ENCODE data around the gene PRXL2C.
"Not testable (repeated sequence)": the region's sequence is repeated elsewhere in the genome, so short reads cannot be mapped to it uniquely, and the experiment has no call there.

Gene PRXL2C

DNA sequence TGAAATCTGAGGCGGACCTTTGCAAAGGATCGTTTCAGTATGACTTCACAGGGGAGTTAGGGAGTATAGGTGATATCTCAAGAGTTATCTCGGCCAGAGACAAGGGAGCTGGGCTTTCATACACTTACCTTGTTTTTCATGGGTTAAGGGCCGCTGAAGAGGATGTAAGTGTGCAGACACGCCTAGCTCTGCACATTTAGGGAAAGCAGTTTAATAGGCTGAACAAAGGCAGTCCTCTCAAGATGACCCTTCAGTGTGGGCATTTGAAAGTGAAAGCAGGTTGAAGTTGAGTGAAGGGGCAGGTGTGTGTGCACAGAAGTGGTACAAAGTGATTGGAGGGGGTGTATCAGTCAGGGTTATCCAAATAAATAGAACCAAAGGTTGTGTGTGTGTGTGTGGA lies 33.1 kb upstream of the PRXL2C start:
- H3K4me1 ChIP-seq (ENCODE audit: low read length) = no peaks in the 10 kb centered on the region
- no peak overlapping the region for H2AFZ ChIP-seq (ENCODE audit: low read depth, low read length)
- no peak overlapping the region for H3K4me3 ChIP-seq (ENCODE audit: low read length)
- H3K4me2 ChIP-seq (ENCODE audit: low read length) = no peak overlapping the region
- H3K9ac ChIP-seq (ENCODE audit: low read length) = no peak overlapping the region
- no peaks in the 10 kb centered on the region for H3K36me3 ChIP-seq (replicated peaks; ENCODE audit: low read depth, low read length)
- H4K20me1 ChIP-seq (ENCODE audit: insufficient read depth, low read length) = no peaks in the 10 kb centered on the region
- TF ChIP-seq EZH2phosphoT487 (IDR thresholded peaks at IDR 0.05; ENCODE audit: low read depth) = no peak
- TF ChIP-seq, protein P1, sequence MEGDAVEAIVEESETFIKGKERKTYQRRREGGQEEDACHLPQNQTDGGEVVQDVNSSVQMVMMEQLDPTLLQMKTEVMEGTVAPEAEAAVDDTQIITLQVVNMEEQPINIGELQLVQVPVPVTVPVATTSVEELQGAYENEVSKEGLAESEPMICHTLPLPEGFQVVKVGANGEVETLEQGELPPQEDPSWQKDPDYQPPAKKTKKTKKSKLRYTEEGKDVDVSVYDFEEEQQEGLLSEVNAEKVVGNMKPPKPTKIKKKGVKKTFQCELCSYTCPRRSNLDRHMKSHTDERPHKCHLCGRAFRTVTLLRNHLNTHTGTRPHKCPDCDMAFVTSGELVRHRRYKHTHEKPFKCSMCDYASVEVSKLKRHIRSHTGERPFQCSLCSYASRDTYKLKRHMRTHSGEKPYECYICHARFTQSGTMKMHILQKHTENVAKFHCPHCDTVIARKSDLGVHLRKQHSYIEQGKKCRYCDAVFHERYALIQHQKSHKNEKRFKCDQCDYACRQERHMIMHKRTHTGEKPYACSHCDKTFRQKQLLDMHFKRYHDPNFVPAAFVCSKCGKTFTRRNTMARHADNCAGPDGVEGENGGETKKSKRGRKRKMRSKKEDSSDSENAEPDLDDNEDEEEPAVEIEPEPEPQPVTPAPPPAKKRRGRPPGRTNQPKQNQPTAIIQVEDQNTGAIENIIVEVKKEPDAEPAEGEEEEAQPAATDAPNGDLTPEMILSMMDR (IDR thresholded peaks at IDR 0.05; ENCODE audit: low read depth, low read length) = no peak
- no peak overlapping the region for H3K27ac ChIP-seq (ENCODE audit: low read length)
- H3K27me3 ChIP-seq (ENCODE audit: low read depth, low read length) = no peaks in the 10 kb centered on the region
- H3K9me3 ChIP-seq (ENCODE audit: insufficient read depth, low read length) = no peaks in the 10 kb centered on the region
- H3K79me2 ChIP-seq (ENCODE audit: low read length) = no peaks in the 10 kb centered on the region

DNA sequence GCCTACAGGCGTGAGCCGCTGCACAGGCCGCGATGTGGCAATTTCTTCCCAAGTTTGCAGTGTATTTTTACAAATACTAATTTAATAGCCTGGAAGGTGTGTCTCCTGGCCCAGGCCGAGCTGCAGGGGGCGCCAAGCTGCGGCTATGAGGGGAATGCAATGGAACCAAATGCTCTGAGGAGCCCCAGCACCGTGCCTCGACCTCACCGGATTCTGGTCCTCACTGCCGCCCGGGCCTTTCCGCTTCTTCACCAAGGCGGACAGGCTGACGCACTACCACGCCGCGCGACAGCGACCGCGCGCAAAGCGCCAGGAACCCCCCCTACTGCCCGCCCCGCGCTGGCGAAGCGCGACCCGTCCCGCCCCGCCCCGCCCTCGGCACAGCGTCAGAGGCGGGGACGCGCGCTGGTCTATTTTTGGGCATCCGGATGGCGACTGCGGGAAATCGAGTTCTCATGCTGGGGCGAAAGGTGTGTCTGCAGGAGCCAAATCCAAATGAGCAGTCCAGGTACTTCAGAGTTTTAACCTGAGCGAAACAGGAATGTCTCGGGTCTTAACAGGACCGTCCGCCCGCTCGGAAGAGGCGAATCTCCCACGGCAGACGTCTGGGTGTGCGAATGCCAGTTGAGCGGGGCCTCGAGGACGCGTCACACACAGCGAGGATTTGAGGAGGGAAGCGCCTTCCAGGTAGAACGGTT lies 31.7 kb upstream of the PRXL2C start:
- no peak for TF ChIP-seq EZH2phosphoT487 (IDR thresholded peaks at IDR 0.05; ENCODE audit: low read depth)
- TF ChIP-seq, protein P1 (IDR thresholded peaks at IDR 0.05; ENCODE audit: low read depth, low read length) = no peak
- no peaks in the 10 kb centered on the region for H3K79me2 ChIP-seq (ENCODE audit: low read length)
- H3K4me2 ChIP-seq (ENCODE audit: low read length) = no peak overlapping the region
- no peaks in the 10 kb centered on the region for H3K4me1 ChIP-seq (ENCODE audit: low read length)
- H2AFZ ChIP-seq (ENCODE audit: low read depth, low read length) = no peak overlapping the region
- H4K20me1 ChIP-seq (ENCODE audit: insufficient read depth, low read length) = no peaks in the 10 kb centered on the region
- H3K9ac ChIP-seq (ENCODE audit: low read length) = no peak overlapping the region
- H3K27me3 ChIP-seq (ENCODE audit: low read depth, low read length) = no peaks in the 10 kb centered on the region
- H3K36me3 ChIP-seq (replicated peaks; ENCODE audit: low read depth, low read length) = no peaks in the 10 kb centered on the region
- H3K9me3 ChIP-seq (ENCODE audit: insufficient read depth, low read length) = no peaks in the 10 kb centered on the region
- no peak overlapping the region for H3K4me3 ChIP-seq (ENCODE audit: low read length)
- no peak overlapping the region for H3K27ac ChIP-seq (ENCODE audit: low read length)

DNA sequence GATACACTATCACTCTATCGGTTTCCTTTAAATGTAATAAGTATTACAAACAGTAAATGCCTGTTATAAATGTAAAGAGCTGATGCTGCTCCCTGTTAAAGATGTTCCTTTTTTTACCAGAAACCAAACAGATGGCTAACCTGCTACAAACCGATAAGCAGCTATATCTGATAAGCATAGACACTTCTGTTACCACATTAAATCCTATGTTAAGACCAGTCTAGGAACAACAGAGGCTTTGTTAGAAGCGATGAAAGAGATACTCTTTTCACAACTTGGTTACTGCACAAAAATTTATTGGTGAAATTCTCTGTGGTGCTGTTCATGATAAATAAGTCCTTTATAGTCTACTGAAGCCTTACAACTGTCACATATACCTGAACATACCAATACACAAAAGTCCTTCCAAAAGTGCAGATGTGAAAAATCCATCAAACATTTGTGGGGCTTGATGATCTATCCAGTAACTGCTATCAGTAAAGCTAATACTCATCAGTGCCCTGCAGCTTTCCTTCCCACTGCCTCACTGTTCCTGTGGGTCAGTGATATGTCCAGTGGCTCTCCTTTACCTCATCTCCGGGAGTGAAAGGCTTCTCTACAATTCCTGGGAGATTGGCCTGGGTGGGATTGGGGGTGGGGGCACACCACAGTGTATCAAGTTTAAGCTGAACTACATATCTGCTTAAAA lies 25.8 kb upstream of the PRXL2C start:
- H3K4me1 ChIP-seq (ENCODE audit: low read length) = no peaks in the 10 kb centered on the region
- TF ChIP-seq EZH2phosphoT487 (IDR thresholded peaks at IDR 0.05; ENCODE audit: low read depth) = no peak
- TF ChIP-seq, protein P1 (IDR thresholded peaks at IDR 0.05; ENCODE audit: low read depth, low read length) = no peak
- no peaks in the 10 kb centered on the region for H3K36me3 ChIP-seq (replicated peaks; ENCODE audit: low read depth, low read length)
- no peaks in the 10 kb centered on the region for H3K79me2 ChIP-seq (ENCODE audit: low read length)
- no peak overlapping the region for H3K4me2 ChIP-seq (ENCODE audit: low read length)
- H2AFZ ChIP-seq (ENCODE audit: low read depth, low read length) = no peak overlapping the region
- no peak overlapping the region for H3K4me3 ChIP-seq (ENCODE audit: low read length)
- no peaks in the 10 kb centered on the region for H3K27me3 ChIP-seq (ENCODE audit: low read depth, low read length)
- H4K20me1 ChIP-seq (ENCODE audit: insufficient read depth, low read length) = no peaks in the 10 kb centered on the region
- H3K9ac ChIP-seq (ENCODE audit: low read length) = no peak overlapping the region
- H3K9me3 ChIP-seq (ENCODE audit: insufficient read depth, low read length) = no peaks in the 10 kb centered on the region
- H3K27ac ChIP-seq (ENCODE audit: low read length) = no peak overlapping the region

DNA sequence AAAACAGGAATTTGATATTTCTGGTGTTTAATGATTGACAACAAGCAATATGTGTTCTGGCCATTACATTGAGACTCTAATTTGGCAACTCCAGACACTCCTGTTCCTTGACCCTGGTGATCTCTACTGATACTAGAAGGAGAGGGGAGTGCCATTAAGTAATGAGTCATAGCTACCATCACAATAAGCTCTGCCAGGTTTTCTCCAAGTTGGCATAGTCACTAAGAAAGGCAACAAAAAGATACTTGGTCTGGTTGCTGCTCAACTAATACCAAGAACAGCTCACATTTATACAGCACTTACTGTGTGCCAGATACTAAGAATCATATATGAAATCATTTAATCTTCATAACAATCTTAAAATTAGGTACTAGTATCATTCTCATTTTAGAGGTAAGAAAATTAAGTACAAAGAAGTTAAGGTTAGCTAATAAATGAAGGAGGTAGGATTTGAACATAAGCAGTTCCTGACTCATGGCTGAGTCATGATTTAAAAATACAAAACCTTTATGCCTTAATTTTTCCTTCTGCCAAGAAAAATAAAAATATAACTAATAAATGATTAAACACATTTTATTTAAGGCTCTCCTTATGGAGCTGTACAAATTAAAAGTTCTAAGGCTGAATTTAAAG lies 19.9 kb upstream of the PRXL2C start:
- H2AFZ ChIP-seq (ENCODE audit: low read depth, low read length) = no peak overlapping the region
- no peak overlapping the region for H3K4me3 ChIP-seq (ENCODE audit: low read length)
- H3K79me2 ChIP-seq (ENCODE audit: low read length) = no peaks in the 10 kb centered on the region
- H3K4me2 ChIP-seq (ENCODE audit: low read length) = no peak overlapping the region
- TF ChIP-seq, protein P1 (IDR thresholded peaks at IDR 0.05; ENCODE audit: low read depth, low read length) = no peak
- no peak for TF ChIP-seq EZH2phosphoT487 (IDR thresholded peaks at IDR 0.05; ENCODE audit: low read depth)
- H3K9ac ChIP-seq (ENCODE audit: low read length) = no peak overlapping the region
- no peaks in the 10 kb centered on the region for H3K4me1 ChIP-seq (ENCODE audit: low read length)
- no peaks in the 10 kb centered on the region for H3K27me3 ChIP-seq (ENCODE audit: low read depth, low read length)
- no peaks in the 10 kb centered on the region for H3K36me3 ChIP-seq (replicated peaks; ENCODE audit: low read depth, low read length)
- H3K27ac ChIP-seq (ENCODE audit: low read length) = no peak overlapping the region
- no peaks in the 10 kb centered on the region for H3K9me3 ChIP-seq (ENCODE audit: insufficient read depth, low read length)
- H4K20me1 ChIP-seq (ENCODE audit: insufficient read depth, low read length) = no peaks in the 10 kb centered on the region

DNA sequence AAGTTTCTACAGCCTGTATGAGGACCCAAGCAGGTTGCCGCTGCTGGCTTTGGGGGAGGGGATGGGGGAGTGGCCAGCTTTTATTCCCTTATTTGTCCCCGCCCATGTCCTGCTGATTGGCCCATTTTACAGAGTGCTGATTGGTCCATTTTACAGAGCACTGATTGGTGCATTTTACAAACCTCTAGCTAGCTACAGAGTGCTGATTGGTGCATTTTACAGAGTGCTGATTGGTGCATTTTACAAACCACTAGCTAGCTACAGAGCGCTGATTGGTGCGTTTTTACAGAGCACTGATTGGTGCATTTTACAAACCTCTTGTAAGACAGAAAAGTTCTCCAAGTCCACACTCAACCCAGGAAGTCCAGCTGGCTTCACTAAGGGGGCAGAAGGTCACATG lies 18.7 kb upstream of the PRXL2C start:
- H3K79me2 ChIP-seq (ENCODE audit: low read length); H3K9me3 ChIP-seq (ENCODE audit: insufficient read depth, low read length); H3K27ac ChIP-seq (ENCODE audit: low read length); H3K9ac ChIP-seq (ENCODE audit: low read length); H3K4me2 ChIP-seq (ENCODE audit: low read length); H3K4me1 ChIP-seq (ENCODE audit: low read length); H2AFZ ChIP-seq (ENCODE audit: low read depth, low read length); H3K36me3 ChIP-seq (replicated peaks; ENCODE audit: low read depth, low read length); H3K4me3 ChIP-seq (ENCODE audit: low read length); H4K20me1 ChIP-seq (ENCODE audit: insufficient read depth, low read length); H3K27me3 ChIP-seq (ENCODE audit: low read depth, low read length): not testable (repeated sequence)
